ENCODE data around the gene ZNF441. TPM values are rescaled to one million over a fixed set of nuclear protein-coding genes. Genes with fewer than 3 reads are reported as not detected.

Gene ZNF441
- total RNA-seq: 13.0 and 16.4 TPM in 2 replicates

GRCh38 chr19:11766597-11767591 is at the start of gene ZNF441:
Gene ZNF441 (plus strand): TSS chr19:11767000. CDS start chr19:11767194, 194 bp downstream.

GRCh38 chr19:11738746-11739620 is 27.8 kb upstream of the ZNF441 start, which contains the start of gene ZNF823:
Gene ZNF823 (minus strand): TSS chr19:11738946. CDS start chr19:11738819, 127 bp downstream.

GRCh38 chr19:11798391-11799330 is 31.9 kb downstream of the ZNF441 start, which contains the start of gene ZNF491:
Gene ZNF491 (plus strand): TSS chr19:11798523. CDS start chr19:11805954, 7,431 bp downstream.

GRCh38 chr19:11814029-11814699 is 47.4 kb downstream of the ZNF441 start, which contains the start of gene ZNF440:
Gene ZNF440 (plus strand): TSS chr19:11814273. CDS start chr19:11814448, 175 bp downstream.

Other genes starting within 250 kb of the ZNF441 start
- 42.2 and 47.6 TPM in 2 replicates for gene ECSIT, start 237.9 kb upstream of the ZNF441 start, total RNA-seq
- 20.4 and 37.0 TPM in 2 replicates for gene CNN1, start 228.1 kb upstream of the ZNF441 start, total RNA-seq
- gene ELOF1, start 207.8 kb upstream of the ZNF441 start, total RNA-seq: 26.0 and 31.2 TPM in 2 replicates
- 2.7 and 9.9 TPM in 2 replicates for gene ACP5, start 189.4 kb upstream of the ZNF441 start, total RNA-seq
- 22.6 and 24.9 TPM in 2 replicates for gene ZNF627, start 169.5 kb upstream of the ZNF441 start, total RNA-seq
- gene ZNF823, start 28.1 kb upstream of the ZNF441 start, total RNA-seq: 5.5 and 7.9 TPM in 2 replicates
- 2.1 and 3.4 TPM in 2 replicates for gene ZNF491, start 31.5 kb downstream of the ZNF441 start, total RNA-seq
- gene ZNF440, start 47.3 kb downstream of the ZNF441 start, total RNA-seq: 9.8 and 17.1 TPM in 2 replicates
- 6.2 and 6.7 TPM in 2 replicates for gene ZNF439, start 81.7 kb downstream of the ZNF441 start, total RNA-seq
- gene ZNF69, start 120.8 kb downstream of the ZNF441 start, total RNA-seq: 2.9 and 4.6 TPM in 2 replicates
- gene ZNF700, start 158.1 kb downstream of the ZNF441 start, total RNA-seq: 11.3 and 11.5 TPM in 2 replicates
- gene ZNF763, start 198.0 kb downstream of the ZNF441 start, total RNA-seq: 0.55 and 1.1 TPM in 2 replicates